NB4 (cell line): ENCODE measurements around the gene ARX.
A peak's percentile ranks its signal among the peaks of the same experiment; 100 is the strongest.

ENCODE experiments used
- DNase-seq: peaks from one replicate; pipeline ENCODE4 v3.0.0; 2010; ENCODE audit warnings: low read depth
- H3K4me3 ChIP-seq: one replicate; pipeline ENCODE4 v1.5.1; 2011; ENCODE audit warnings: mild to moderate bottlenecking, low read depth, low read length, moderate library complexity
- MYC ChIP-seq: IDR thresholded peaks from 2 replicates; pipeline ENCODE4 v1.6.1; 2011; ENCODE audit warnings: low read depth, low read length
- POLR2A ChIP-seq: IDR thresholded peaks from 2 replicates; pipeline ENCODE4 v1.6.1; 2011; ENCODE audit warnings: mild to moderate bottlenecking; ENCODE audit not compliant: insufficient read length; ENCODE audit errors: extremely low read depth
- TF ChIP-seq, protein P1 (sequence below): IDR thresholded peaks from one replicate; pipeline ENCODE4 v1.5.1; 2012; ENCODE audit warnings: low read depth, low read length
- TF ChIP-seq, protein P2 (sequence below): IDR thresholded peaks from 2 replicates; pipeline ENCODE4 v1.6.1; 2011; ENCODE audit warnings: low read depth, low read length

ARX gene

GRCh38 chrX:25012793-25013631 lies 2.8 kb downstream of the ARX start:
- TF ChIP-seq, protein P1, sequence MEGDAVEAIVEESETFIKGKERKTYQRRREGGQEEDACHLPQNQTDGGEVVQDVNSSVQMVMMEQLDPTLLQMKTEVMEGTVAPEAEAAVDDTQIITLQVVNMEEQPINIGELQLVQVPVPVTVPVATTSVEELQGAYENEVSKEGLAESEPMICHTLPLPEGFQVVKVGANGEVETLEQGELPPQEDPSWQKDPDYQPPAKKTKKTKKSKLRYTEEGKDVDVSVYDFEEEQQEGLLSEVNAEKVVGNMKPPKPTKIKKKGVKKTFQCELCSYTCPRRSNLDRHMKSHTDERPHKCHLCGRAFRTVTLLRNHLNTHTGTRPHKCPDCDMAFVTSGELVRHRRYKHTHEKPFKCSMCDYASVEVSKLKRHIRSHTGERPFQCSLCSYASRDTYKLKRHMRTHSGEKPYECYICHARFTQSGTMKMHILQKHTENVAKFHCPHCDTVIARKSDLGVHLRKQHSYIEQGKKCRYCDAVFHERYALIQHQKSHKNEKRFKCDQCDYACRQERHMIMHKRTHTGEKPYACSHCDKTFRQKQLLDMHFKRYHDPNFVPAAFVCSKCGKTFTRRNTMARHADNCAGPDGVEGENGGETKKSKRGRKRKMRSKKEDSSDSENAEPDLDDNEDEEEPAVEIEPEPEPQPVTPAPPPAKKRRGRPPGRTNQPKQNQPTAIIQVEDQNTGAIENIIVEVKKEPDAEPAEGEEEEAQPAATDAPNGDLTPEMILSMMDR, result no peak
- TF ChIP-seq POLR2A, result no peak
- TF ChIP-seq, protein P2, sequence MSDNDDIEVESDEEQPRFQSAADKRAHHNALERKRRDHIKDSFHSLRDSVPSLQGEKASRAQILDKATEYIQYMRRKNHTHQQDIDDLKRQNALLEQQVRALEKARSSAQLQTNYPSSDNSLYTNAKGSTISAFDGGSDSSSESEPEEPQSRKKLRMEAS, result no peak
- no peak for TF ChIP-seq MYC
- H3K4me3 ChIP-seq, result no peak overlapping the region
- DNase-seq, result peak; percentile 52

- peak; percentile 31 for DNase-seq
- TF ChIP-seq MYC, result no peak
- TF ChIP-seq, protein P1, result no peak
- TF ChIP-seq POLR2A, result no peak
- TF ChIP-seq, protein P2, result no peak
- H3K4me3 ChIP-seq, result no peak overlapping the region
Observed at GRCh38 chrX:25012433-25012735, 3.4 kb downstream of the ARX start.

DNA sequence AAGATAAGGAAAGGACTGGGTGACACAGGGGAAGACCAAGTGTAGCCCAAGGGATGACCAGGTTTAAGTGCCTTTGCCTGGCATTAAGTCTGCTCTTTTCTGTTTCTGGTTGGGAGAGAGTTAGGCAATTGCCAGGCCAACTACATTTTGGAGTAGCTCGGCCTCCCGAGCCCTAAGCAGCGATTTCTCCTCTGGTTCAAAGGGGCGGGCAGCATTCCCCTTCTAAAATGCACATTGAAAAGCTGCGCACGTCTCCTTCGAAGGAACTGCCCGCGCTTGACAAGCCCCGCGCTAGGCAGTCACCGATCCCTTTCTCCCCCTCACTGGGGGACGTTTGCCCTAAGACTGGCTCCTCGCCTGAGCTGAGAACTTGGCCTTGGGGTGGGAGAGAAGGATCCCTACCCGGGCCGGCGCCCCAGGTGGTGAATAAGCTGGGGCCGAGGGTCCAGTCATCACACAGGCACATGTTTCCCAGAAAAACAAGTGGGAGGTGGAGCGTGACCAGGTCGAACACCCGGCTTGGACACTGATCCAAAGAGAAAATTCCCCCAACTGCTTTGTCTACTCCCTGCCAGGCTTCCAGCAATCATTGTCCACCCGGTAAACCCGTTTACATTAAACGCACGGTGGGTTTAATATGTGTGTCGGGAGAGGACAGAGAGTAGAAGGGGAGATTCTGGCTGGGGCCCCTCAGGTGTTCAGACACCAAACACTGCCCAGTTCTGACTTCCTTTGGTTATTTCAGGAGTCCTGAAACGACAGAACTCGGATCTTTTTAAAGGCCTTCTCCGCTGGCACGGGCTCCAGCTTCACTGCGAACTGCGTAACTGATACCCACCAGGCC lies 4.0 kb downstream of the ARX start:
- no peak overlapping the region for H3K4me3 ChIP-seq
- no peak for DNase-seq
- no peak for TF ChIP-seq POLR2A
- TF ChIP-seq, protein P1, result no peak

DNA sequence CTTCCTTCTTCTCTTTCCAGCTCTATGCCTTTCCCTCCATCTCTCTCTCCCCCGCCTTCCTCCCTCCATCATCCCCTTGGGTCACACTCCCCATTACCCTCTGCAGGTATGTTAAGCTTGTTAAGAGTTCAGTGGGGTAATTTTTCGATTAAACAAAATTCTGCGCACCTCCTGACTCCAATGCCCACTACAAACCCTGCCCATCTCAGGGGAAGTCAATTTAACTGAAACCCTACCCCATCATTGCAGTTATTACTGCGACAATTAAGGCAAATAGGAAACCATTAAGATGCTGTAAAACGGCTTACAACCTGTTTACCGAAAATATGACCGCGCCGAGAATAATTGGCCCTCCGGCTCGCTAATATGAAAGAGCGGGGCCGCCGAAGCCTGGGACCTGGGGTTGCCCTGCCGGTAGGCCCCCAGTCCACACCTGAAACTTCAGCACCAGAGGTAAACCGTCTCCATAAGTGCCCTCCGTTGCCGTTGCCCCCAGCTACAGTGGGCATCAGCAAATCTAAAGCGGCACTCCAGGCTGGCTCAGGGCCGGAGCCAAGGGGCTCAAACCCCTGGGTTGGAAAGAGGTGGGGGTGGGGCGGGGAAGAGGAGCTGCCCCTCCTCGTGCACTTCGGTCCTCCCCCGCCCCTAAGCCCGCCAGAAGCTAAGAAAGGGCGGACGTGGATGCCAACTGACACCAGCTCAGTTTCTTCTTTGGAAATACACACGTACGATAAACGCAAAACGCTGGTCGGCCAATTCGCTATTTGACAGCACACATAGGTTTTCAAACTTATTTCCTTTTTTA lies 4.8 kb downstream of the ARX start:
- DNase-seq, result no peak
- TF ChIP-seq, protein P2, result no peak
- TF ChIP-seq, protein P1, result no peak
- TF ChIP-seq MYC (no peak), POLR2A (no peak)
- no peak overlapping the region for H3K4me3 ChIP-seq

GRCh38 chrX:25009407-25009806 lies 6.4 kb downstream of the ARX start:
- no peak for DNase-seq
- H3K4me3 ChIP-seq, result no peak overlapping the region
- no peak for TF ChIP-seq MYC
- no peak for TF ChIP-seq POLR2A
- TF ChIP-seq, protein P1, result no peak
- TF ChIP-seq, protein P2, result no peak
